ENCODE data around the gene FAM110D. TPM values are rescaled to one million over a fixed set of nuclear protein-coding genes. Genes with fewer than 3 reads are reported as not detected.

The FAM110D gene
- total RNA-seq = not detected

DNA sequence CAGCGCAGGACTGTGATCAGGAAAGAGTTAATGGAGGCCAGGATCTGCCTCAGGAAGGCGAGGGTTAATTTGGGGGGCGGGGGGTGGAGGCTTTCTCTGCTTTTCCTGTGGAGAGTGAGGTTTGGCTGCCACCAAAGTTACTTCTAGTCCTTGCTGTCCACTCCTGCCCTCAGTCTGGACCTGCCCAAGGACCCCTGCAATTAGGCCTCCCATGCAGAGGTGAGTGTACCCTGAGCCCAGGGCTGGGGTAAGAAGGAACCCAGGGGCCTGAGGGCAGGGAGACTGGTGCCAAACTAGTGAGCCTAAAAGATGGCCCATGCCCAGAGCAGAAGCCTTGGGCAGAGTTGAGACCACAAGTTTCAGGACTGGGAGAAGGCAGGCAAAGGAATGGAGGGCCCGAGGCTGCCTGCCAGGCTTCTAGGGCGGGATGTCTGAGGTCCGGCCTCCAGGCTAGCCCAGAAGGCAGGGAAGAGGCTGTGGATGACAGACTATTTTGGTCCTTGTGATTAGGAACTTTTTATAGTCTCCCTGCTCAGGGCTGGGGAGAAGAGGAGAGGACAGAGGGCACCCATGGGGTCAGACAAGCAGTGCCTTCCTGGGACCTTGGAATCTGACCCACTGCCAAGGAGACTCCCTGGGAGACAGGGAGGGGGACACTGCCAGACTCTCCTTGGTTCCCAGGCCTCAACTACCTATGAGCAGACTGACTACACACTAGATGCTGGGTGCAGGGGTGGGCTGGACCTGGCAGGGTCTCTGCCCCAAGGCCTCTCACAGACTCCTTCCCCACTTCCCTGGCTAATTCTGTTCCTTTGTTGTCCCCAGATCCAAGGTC lies at the start of gene FAM110D:
TSS of gene FAM110D (plus strand) at position 172 of the 835 bp plus-strand sequence. CDS start 2,213 bp downstream, outside the sequence.
- CTCF ChIA-PET = interaction anchor here (2.0 to 5.7 kb wide), 2 partner anchors 10 to 75 kb away, joined by 6 to 28 read pairs; partner anchors contain the start of genes C1orf232, CEP85 and ZNF593
- POLR2A ChIA-PET = no interaction called here

DNA sequence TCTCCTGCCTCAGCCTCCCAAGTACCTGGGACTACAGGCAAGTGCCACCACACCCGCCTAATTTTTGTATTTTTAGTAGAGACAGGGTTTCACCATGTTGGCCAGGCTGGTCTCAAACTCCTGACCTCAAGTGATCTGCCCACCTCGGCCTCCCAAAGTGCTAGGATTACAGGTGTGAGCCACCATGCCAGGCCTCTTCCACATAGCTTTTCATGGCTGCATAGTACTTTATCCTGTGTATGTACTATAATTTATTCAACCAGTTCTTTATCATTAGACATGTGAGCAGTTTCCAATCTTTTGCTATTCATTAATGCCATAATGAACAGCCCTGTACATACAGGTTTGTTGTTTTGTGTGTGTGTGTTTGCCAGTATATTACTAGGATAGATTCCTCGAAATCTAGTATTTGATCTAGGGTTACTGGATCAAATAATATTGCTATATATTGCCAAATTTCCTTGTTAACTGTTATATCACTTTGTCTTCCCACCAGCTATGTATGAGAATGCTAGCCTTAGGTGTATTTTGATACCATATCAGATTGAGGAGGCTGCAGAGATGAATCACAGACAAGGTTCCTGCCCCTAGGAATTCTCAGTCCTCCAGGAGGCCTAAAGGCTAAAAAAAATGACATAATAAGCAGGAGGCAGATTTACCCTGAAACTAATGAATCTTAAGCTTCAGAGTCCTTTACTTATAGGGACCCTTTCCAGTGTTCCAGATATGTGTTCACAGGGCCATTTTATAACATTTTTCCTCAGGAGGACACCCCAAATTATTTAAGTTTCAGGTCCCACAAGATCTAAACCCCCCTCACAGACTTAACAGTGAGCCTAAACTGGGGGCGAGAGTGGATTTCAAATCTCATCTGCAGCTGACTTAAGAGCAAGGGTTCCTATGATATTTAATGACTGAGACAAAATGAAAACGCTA lies 49.4 kb upstream of the FAM110D start:
- no peak for DNase-seq
- peak overlapping the region; percentile 82 for H3K4me3 Mint-ChIP-seq
- ChIA-PET CTCF (interaction anchor here (1.1 to 17.6 kb wide), 5 partner anchors 16 to 60 kb away, joined by 4 to 356 read pairs (median 6); partner anchors contain the start of gene ZNF593), POLR2A (interaction anchor here (5.7 kb wide), 1 partner anchor 15 kb away, joined by 93 read pairs; no protein-coding TSS in a partner anchor)
- H3K9me3 Mint-ChIP-seq (ENCODE audit: insufficient read depth) = no peaks in the 10 kb centered on the region
- H3K27me3 Mint-ChIP-seq (ENCODE audit: low read depth) = no peaks in the 10 kb centered on the region
- no peak for ATAC-seq
- H3K36me3 Mint-ChIP-seq (ENCODE audit: low read depth) = peaks cover 14% of the 10 kb centered on the region
- H3K4me1 Mint-ChIP-seq (ENCODE audit: low read depth) = peaks cover 34% of the 10 kb centered on the region
- no peak overlapping the region for H3K27ac Mint-ChIP-seq

More for the DNA sequence above, at the start of gene FAM110D:
- Mint-ChIP-seq H3K4me3 (no peak within 1 kb of the TSS), H3K27me3 (ENCODE audit: low read depth) (peaks cover 36% of the 10 kb centered on the region), H3K36me3 (ENCODE audit: low read depth) (no peaks in the 10 kb centered on the region), H3K27ac (no peak within 1 kb of the TSS), H3K9me3 (ENCODE audit: insufficient read depth) (no peaks in the 10 kb centered on the region), H3K4me1 (ENCODE audit: low read depth) (peaks cover 14% of the 10 kb centered on the region)
- ATAC-seq (no peak), DNase-seq (no peak)

GRCh38 chr1:26110731-26111529 lies 47.9 kb upstream of the FAM110D start:
- ChIA-PET CTCF (interaction anchor here (1.3 to 17.6 kb wide), 3 partner anchors 14 to 36 kb away, joined by 5 to 356 read pairs (median 69); no protein-coding TSS in a partner anchor), POLR2A (interaction anchor here (0.7 to 5.7 kb wide), 6 partner anchors 14 to 113 kb away, joined by 3 to 93 read pairs (median 10); no protein-coding TSS in a partner anchor)
- H3K27ac Mint-ChIP-seq = peak overlapping the region; percentile 76
- no peaks in the 10 kb centered on the region for H3K27me3 Mint-ChIP-seq (ENCODE audit: low read depth)
- DNase-seq (peak; percentile 84), ATAC-seq (peak; percentile 62)
- no peaks in the 10 kb centered on the region for H3K9me3 Mint-ChIP-seq (ENCODE audit: insufficient read depth)
- H3K36me3 Mint-ChIP-seq (ENCODE audit: low read depth) = peaks cover 23% of the 10 kb centered on the region
- H3K4me3 Mint-ChIP-seq = peak overlapping the region; percentile 82
- peaks cover 30% of the 10 kb centered on the region for H3K4me1 Mint-ChIP-seq (ENCODE audit: low read depth)

- CTCF ChIA-PET = interaction anchor here (0.7 to 17.6 kb wide), 4 partner anchors 13 to 173 kb away, joined by 3 to 356 read pairs (median 37); no protein-coding TSS in a partner anchor
- no peaks in the 10 kb centered on the region for H3K9me3 Mint-ChIP-seq (ENCODE audit: insufficient read depth)
- H3K27ac Mint-ChIP-seq = peak within 1 kb of the TSS; percentile 91
- DNase-seq (peak; percentile 95), ATAC-seq (peak; percentile 86)
- H3K36me3 Mint-ChIP-seq (ENCODE audit: low read depth) = peaks cover 25% of the 10 kb centered on the region
- H3K4me3 Mint-ChIP-seq = peak within 1 kb of the TSS; percentile 95
- POLR2A ChIA-PET = interaction anchor here (0.7 to 5.7 kb wide), 6 partner anchors 13 to 112 kb away, joined by 3 to 93 read pairs (median 10); no protein-coding TSS in a partner anchor
- peaks cover 30% of the 10 kb centered on the region for H3K4me1 Mint-ChIP-seq (ENCODE audit: low read depth)
- H3K27me3 Mint-ChIP-seq (ENCODE audit: low read depth) = no peaks in the 10 kb centered on the region
Observed at GRCh38 chr1:26111530-26112406, 47.1 kb upstream of the FAM110D start, which contains the start of gene PDIK1L. Gene PDIK1L (plus strand): TSS chr1:26111824. CDS start chr1:26114309, 2,485 bp downstream.

GRCh38 chr1:26112407-26112775 lies 46.5 kb upstream of the FAM110D start:
- no peaks in the 10 kb centered on the region for H3K9me3 Mint-ChIP-seq (ENCODE audit: insufficient read depth)
- ATAC-seq (peak; percentile 1), DNase-seq (peak; percentile 47)
- peak overlapping the region; percentile 95 for H3K4me3 Mint-ChIP-seq
- H3K27ac Mint-ChIP-seq = peak overlapping the region; percentile 91
- H3K27me3 Mint-ChIP-seq (ENCODE audit: low read depth) = no peaks in the 10 kb centered on the region
- peaks cover 30% of the 10 kb centered on the region for H3K4me1 Mint-ChIP-seq (ENCODE audit: low read depth)
- ChIA-PET POLR2A (interaction anchor here (3.0 to 5.7 kb wide), 3 partner anchors 12 to 33 kb away, joined by 16 to 93 read pairs (median 20); no protein-coding TSS in a partner anchor), CTCF (interaction anchor here (0.9 to 17.6 kb wide), 4 partner anchors 12 to 68 kb away, joined by 3 to 356 read pairs (median 36); partner anchors contain the start of gene ZNF593)
- H3K36me3 Mint-ChIP-seq (ENCODE audit: low read depth) = peaks cover 28% of the 10 kb centered on the region

DNA sequence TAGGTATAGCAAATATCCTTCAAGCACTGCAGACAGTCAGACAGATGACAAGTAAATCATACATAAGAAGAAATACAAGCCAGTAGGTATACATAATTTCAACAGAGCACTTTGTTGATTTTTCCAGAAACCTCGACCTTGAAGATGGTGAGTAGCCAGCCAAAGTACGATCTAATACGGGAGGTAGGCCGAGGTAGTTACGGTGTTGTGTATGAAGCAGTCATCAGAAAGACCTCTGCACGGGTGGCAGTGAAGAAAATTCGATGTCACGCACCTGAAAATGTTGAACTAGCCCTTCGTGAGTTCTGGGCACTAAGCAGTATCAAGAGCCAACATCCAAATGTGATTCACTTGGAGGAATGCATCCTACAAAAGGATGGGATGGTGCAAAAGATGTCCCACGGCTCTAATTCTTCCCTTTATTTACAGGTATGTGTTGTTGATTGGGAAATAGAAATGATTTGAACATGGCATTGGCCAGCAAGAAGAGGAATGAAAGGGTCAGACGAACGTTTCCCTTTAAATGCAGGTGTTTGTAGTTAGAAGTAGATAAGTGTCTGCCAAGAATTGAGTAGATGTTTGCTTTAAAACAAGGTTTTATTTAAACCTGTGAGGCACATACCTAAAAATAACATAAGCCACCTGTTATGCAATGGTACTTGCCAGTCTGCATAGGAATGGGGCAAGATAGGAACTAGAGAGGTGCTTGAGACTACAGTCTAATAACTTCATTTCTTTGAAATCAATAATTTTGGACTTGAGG lies 44.5 kb upstream of the FAM110D start:
- no peaks in the 10 kb centered on the region for H3K27me3 Mint-ChIP-seq (ENCODE audit: low read depth)
- no peaks in the 10 kb centered on the region for H3K9me3 Mint-ChIP-seq (ENCODE audit: insufficient read depth)
- DNase-seq (no peak), ATAC-seq (no peak)
- H3K4me1 Mint-ChIP-seq (ENCODE audit: low read depth) = peaks cover 40% of the 10 kb centered on the region
- CTCF ChIA-PET = interaction anchor here (0.5 to 17.6 kb wide), 7 partner anchors 10 to 117 kb away, joined by 3 to 356 read pairs (median 4); partner anchors contain the start of genes PAFAH2 and ZNF593
- peaks cover 44% of the 10 kb centered on the region for H3K36me3 Mint-ChIP-seq (ENCODE audit: low read depth)
- POLR2A ChIA-PET = interaction anchor here (1.3 to 5.7 kb wide), 3 partner anchors 10 to 25 kb away, joined by 5 to 93 read pairs (median 20); no protein-coding TSS in a partner anchor
- H3K27ac Mint-ChIP-seq = no peak overlapping the region
- H3K4me3 Mint-ChIP-seq = no peak overlapping the region

DNA sequence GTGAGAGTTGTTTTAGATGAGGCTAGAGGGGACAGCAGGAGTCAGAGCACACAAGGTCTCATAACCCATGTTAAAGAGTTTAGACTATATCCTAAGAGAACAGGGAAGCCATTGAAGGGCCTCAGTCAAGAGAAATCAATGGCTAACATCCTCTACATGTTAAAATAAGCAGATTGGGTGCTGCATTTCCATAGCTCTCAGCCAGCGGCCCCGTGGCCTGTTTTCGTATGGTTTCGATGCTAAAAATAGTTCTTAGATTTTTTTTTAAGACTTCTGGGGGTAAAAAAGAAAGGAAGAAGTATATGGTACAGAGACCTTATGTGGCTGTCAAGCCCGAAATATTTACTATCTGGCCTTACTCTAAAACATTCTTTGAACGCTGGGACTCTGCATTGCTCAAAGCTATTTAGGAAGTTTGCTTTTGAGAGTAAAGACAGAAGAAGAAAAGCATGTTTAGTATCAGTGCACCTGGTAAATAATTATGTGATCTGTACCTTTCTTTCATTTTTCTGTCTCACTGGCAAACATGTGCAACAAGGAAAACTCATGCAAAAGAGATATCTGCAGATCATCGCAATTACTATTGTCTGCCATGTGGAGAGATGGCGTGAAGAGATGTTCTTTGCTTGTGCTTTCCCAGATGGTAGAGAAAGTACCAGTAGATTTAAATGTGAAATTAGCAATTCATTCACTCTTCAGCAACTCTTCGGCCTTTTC lies 38.8 kb upstream of the FAM110D start:
- POLR2A ChIA-PET = interaction anchor here (0.6 to 1.4 kb wide), 2 partner anchors 19 to 22 kb away, joined by 3 read pairs; no protein-coding TSS in a partner anchor
- no peaks in the 10 kb centered on the region for H3K9me3 Mint-ChIP-seq (ENCODE audit: insufficient read depth)
- peaks cover 49% of the 10 kb centered on the region for H3K4me1 Mint-ChIP-seq (ENCODE audit: low read depth)
- DNase-seq = peak; percentile 39
- CTCF ChIA-PET = interaction anchor here (0.6 to 17.1 kb wide), 6 partner anchors 10 to 114 kb away, joined by 3 to 317 read pairs (median 4); partner anchors contain the start of genes CEP85 and ZNF593
- H3K27me3 Mint-ChIP-seq (ENCODE audit: low read depth) = no peaks in the 10 kb centered on the region
- peaks cover 62% of the 10 kb centered on the region for H3K36me3 Mint-ChIP-seq (ENCODE audit: low read depth)
- peak; percentile 42 for ATAC-seq
- H3K27ac Mint-ChIP-seq = peak overlapping the region; percentile 76
- peak overlapping the region; percentile 59 for H3K4me3 Mint-ChIP-seq

DNA sequence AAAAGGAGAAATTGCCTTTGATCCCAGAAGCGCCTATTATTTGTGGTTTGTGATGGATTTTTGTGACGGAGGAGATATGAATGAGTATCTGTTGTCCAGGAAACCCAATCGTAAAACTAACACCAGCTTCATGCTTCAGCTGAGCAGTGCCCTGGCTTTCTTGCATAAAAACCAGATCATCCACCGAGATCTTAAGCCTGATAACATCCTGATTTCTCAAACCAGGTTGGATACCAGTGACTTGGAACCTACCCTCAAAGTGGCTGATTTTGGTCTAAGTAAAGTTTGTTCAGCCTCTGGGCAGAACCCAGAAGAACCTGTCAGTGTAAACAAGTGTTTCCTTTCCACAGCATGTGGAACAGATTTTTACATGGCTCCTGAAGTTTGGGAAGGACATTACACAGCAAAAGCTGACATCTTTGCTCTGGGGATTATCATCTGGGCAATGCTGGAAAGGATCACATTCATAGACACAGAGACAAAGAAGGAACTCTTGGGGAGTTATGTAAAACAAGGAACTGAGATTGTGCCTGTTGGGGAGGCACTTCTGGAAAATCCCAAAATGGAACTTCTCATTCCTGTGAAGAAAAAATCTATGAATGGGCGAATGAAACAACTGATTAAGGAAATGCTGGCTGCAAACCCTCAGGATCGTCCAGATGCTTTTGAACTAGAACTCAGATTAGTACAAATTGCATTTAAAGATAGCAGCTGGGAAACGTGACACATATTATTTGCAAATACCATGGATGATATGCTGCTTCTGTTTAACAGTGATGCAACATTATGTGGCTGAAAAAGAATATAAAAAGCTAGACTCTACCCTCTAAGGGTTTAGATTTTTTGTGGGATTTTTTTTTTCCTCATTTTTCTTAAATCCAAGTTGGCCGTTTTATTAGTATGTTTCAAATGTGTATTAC lies 36.8 kb upstream of the FAM110D start:
- ATAC-seq (no peak), DNase-seq (no peak)
- H3K27ac Mint-ChIP-seq = no peak overlapping the region
- no peaks in the 10 kb centered on the region for H3K9me3 Mint-ChIP-seq (ENCODE audit: insufficient read depth)
- ChIA-PET CTCF (interaction anchor here (1.1 to 17.1 kb wide), 9 partner anchors 9 to 379 kb away, joined by 3 to 317 read pairs (median 4); partner anchors contain the start of genes CEP85, PDIK1L and ZNF593), POLR2A (interaction anchor here (8.0 kb wide), 1 partner anchor 11 kb away, joined by 93 read pairs; the partner anchor contains the start of gene PDIK1L)
- no peak overlapping the region for H3K4me3 Mint-ChIP-seq
- H3K27me3 Mint-ChIP-seq (ENCODE audit: low read depth) = no peaks in the 10 kb centered on the region
- peaks cover 60% of the 10 kb centered on the region for H3K36me3 Mint-ChIP-seq (ENCODE audit: low read depth)
- H3K4me1 Mint-ChIP-seq (ENCODE audit: low read depth) = peaks cover 65% of the 10 kb centered on the region

Measured in activated CD8-positive, alpha-beta T cell treated with anti-CD3 and anti-CD28 coated beads, Interleukin-2, amount 10 ng/mL, durations not matched to agents 7 days and 5 days (primary cell).